H9 (cell line): ENCODE measurements around the gene BSN. TPM values are rescaled to one million over a fixed set of nuclear protein-coding genes. Genes with fewer than 3 reads are reported as not detected.

Experiments used
- DNase-seq: peaks from one replicate; pipeline ENCODE4 v3.0.0-alpha.2; 2017
- H2AFZ ChIP-seq: one replicate; pipeline ENCODE4 v1.6.1; 2013; ENCODE audit warnings: mild to moderate bottlenecking, low read length, control low read depth, moderate library complexity
- H2AK5ac ChIP-seq: 2 replicates; pipeline ENCODE4 v1.6.1; 2013; ENCODE audit warnings: low read length, control low read depth, mixed read lengths; ENCODE audit not compliant: insufficient read length
- H2BK120ac ChIP-seq: one replicate; pipeline ENCODE4 v1.6.1; 2013; ENCODE audit warnings: low read depth, mild to moderate bottlenecking, low read length, control low read depth, inconsistent platforms; ENCODE audit not compliant: poor library complexity, severe bottlenecking
- H2BK12ac ChIP-seq: 2 replicates; pipeline ENCODE4 v1.6.1; 2013; ENCODE audit warnings: low read length, control low read depth, mixed read lengths, low read depth; ENCODE audit not compliant: insufficient read length
- H2BK15ac ChIP-seq: 2 replicates; pipeline ENCODE4 v1.6.1; 2013; ENCODE audit warnings: low read depth, low read length, control low read depth
- H2BK20ac ChIP-seq: one replicate; pipeline ENCODE4 v1.6.1; 2013; ENCODE audit warnings: low read depth, mild to moderate bottlenecking, low read length, control low read depth, inconsistent platforms; ENCODE audit not compliant: poor library complexity, severe bottlenecking
- H2BK5ac ChIP-seq: 2 replicates; pipeline ENCODE4 v1.6.1; 2013; ENCODE audit warnings: low read length, control low read depth, mixed read lengths; ENCODE audit not compliant: insufficient read length
- H3K14ac ChIP-seq: 2 replicates; pipeline ENCODE4 v1.6.1; 2013; ENCODE audit warnings: low read length, control low read depth; ENCODE audit not compliant: insufficient read depth
- H3K18ac ChIP-seq: 2 replicates; pipeline ENCODE4 v1.6.1; 2013; ENCODE audit warnings: low read depth, mild to moderate bottlenecking, mixed read lengths, low read length, control low read depth; ENCODE audit not compliant: insufficient read length
- H3K23ac ChIP-seq: 2 replicates; pipeline ENCODE4 v1.6.1; 2013; ENCODE audit warnings: low read length, control low read depth, mixed read lengths, low read depth; ENCODE audit not compliant: insufficient read length
- H3K23me2 ChIP-seq: 2 replicates; pipeline ENCODE4 v1.6.1; 2013; ENCODE audit warnings: low read depth, mild to moderate bottlenecking, mixed read lengths, low read length, control low read depth; ENCODE audit not compliant: insufficient read length, poor library complexity, severe bottlenecking
- H3K27ac ChIP-seq: 2 replicates; pipeline ENCODE4 v1.5.1; 2013; ENCODE audit warnings: low read length, control low read depth, mixed read lengths, low read depth; ENCODE audit not compliant: insufficient read length
- H3K27me3 ChIP-seq: 2 replicates; pipeline ENCODE4 v1.6.1; 2013; ENCODE audit warnings: low read length, control low read depth, inconsistent platforms; ENCODE audit not compliant: insufficient read depth
- H3K4ac ChIP-seq: 2 replicates; pipeline ENCODE4 v1.6.1; 2013; ENCODE audit warnings: low read depth, mild to moderate bottlenecking, control low read depth, inconsistent platforms, low read length, moderate library complexity
- H3K4me1 ChIP-seq: 2 replicates; pipeline ENCODE4 v1.6.1; 2013; ENCODE audit warnings: low read length, control low read depth, inconsistent platforms; ENCODE audit not compliant: insufficient read depth
- H3K4me2 ChIP-seq: 2 replicates; pipeline ENCODE4 v1.6.1; 2013; ENCODE audit warnings: low read length, control low read depth, mixed read lengths; ENCODE audit not compliant: insufficient read length, insufficient read depth
- H3K56ac ChIP-seq: 2 replicates; pipeline ENCODE4 v1.6.1; 2013; ENCODE audit warnings: low read depth, mild to moderate bottlenecking, mixed read lengths, low read length, control low read depth; ENCODE audit not compliant: insufficient read length
- H3K79me1 ChIP-seq: 2 replicates; pipeline ENCODE4 v1.6.1; 2013; ENCODE audit warnings: low read depth, mild to moderate bottlenecking, moderate library complexity, low read length, control low read depth, inconsistent platforms; ENCODE audit not compliant: insufficient read depth, poor library complexity, severe bottlenecking
- H3K79me2 ChIP-seq: 2 replicates; pipeline ENCODE4 v1.6.1; 2013; ENCODE audit warnings: low read length, control low read depth, inconsistent platforms; ENCODE audit not compliant: insufficient read depth
- H3K9ac ChIP-seq: 2 replicates; pipeline ENCODE4 v1.6.1; 2013; ENCODE audit warnings: low read length, control low read depth, mixed read lengths; ENCODE audit not compliant: insufficient read length; ENCODE audit errors: extremely low read depth
- H3K9me3 ChIP-seq: one replicate; pipeline ENCODE4 v1.6.1; 2013; ENCODE audit warnings: low read depth, low read length, inconsistent platforms; ENCODE audit not compliant: control insufficient read depth
- H3T11ph ChIP-seq: one replicate; pipeline ENCODE4 v1.6.1; 2013; ENCODE audit warnings: mild to moderate bottlenecking, low read length, control low read depth, inconsistent platforms
- H4K20me1 ChIP-seq: one replicate; pipeline ENCODE4 v1.6.1; 2013; ENCODE audit not compliant: control insufficient read depth, insufficient read length, insufficient read depth
- H4K5ac ChIP-seq: 2 replicates; pipeline ENCODE4 v1.6.1; 2013; ENCODE audit warnings: low read depth, mild to moderate bottlenecking, mixed read lengths, low read length, control low read depth; ENCODE audit not compliant: insufficient read length
- H4K8ac ChIP-seq: replicated peaks from 2 replicates; pipeline ENCODE4 v1.6.1; 2013; ENCODE audit warnings: low read length, control low read depth, mixed read lengths, low read depth; ENCODE audit not compliant: insufficient read length
- H4K91ac ChIP-seq: 2 replicates; pipeline ENCODE4 v1.6.1; 2013; ENCODE audit warnings: low read depth, mild to moderate bottlenecking, moderate library complexity, mixed read lengths, low read length, control low read depth; ENCODE audit not compliant: insufficient read length
- H3K27ac Mint-ChIP-seq, 3 experiments: 2 replicates in 2 of 3; 3 replicates in 1 of 3; pipeline ENCODE4 v1.8.0; 2020 to 2021; ENCODE audit warnings: mixed read lengths in 3 of 3, mild to moderate bottlenecking in 1 of 3, moderate library complexity in 1 of 3
- H3K27me3 Mint-ChIP-seq: 2 replicates; pipeline ENCODE4 v1.8.0; 2021; ENCODE audit warnings: low read depth, mild to moderate bottlenecking, moderate library complexity, mixed read lengths
- H3K36me3 Mint-ChIP-seq, 3 experiments: 2 replicates in 2 of 3; 3 replicates in 1 of 3; pipeline ENCODE4 v1.8.0; 2020 to 2021; ENCODE audit warnings: low read depth in 3 of 3, mixed read lengths in 3 of 3; ENCODE audit not compliant: insufficient read depth in 1 of 3
- H3K4me1 Mint-ChIP-seq, 2 experiments: 2 replicates each; pipeline ENCODE4 v1.8.0; 2020; ENCODE audit warnings: mixed read lengths in 2 of 2
- H3K4me3 Mint-ChIP-seq, 2 experiments: 2 replicates in 1 of 2; 3 replicates in 1 of 2; pipeline ENCODE4 v1.8.0; 2020 to 2021; ENCODE audit warnings: mild to moderate bottlenecking in 2 of 2, mixed read lengths in 2 of 2, moderate library complexity in 1 of 2
- H3K9me3 Mint-ChIP-seq, 2 experiments: 2 replicates in 1 of 2; 3 replicates in 1 of 2; pipeline ENCODE4 v1.8.0; 2020; ENCODE audit warnings: mild to moderate bottlenecking in 2 of 2, mixed read lengths in 2 of 2, moderate library complexity in 1 of 2
- WGBS: extraction: QIAGEN DNeasy Blood & Tissue Kit; methylation state at CpG from one replicate; pipeline ENCODE4 v1.1.7; 2013; ENCODE audit warnings: missing lambda C conversion rate, low lambda C conversion rate, mixed read lengths; ENCODE audit not compliant: insufficient read length; ENCODE audit errors: extremely low coverage; 5-methylcytosine and 5-hydroxymethylcytosine counted together
- total RNA-seq: library from RNA; stranded (reverse); gene quantifications from 2 replicates; pipeline ENCODE4 v1.2.1, GENCODE V29; 2021
- TF ChIP-seq, protein P1 (sequence below): fragments of 200-600 bp; sonication (generic); conservative IDR thresholded peaks from 3 replicates; pipeline ENCODE4 v1.8.0; 2021; ENCODE audit warnings: antibody characterized with exemption, mild to moderate bottlenecking

The BSN gene
- total RNA-seq, 1 experiment from 2014 or later = 2.4 TPM

DNA sequence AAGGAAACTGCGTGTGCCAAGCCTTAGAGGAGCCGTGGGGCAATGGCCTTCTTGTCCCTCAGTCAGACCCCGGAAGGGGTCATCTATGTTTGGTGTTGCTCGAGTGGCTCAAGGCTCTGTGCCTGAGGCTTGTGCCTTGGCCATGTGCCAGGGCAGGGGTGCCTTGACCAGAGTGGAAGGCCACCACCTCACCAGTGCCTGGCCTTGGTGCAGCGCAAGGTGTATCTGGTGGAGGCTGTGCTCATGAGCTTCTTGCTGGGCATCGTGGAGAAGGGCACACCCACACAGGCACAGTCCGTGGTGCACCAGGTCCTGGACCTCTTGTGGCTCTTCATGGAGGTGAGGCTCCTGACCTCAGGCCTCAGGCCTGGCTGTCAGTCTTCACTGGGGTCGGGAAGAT is 145.7 kb downstream of the BSN start:
- H3K36me3 Mint-ChIP-seq = peaks cover 6 to 13% (median 9%) of the 10 kb centered on the region in 3 experiments; a peak in 6 of 7 replicates

More for the DNA sequence above, 145.7 kb downstream of the BSN start:
- no peak overlapping the region for H2BK5ac ChIP-seq
- no peaks in the 10 kb centered on the region for H4K20me1 ChIP-seq
- no peak overlapping the region for H2BK120ac ChIP-seq
- H3K27me3 Mint-ChIP-seq = no peaks in the 10 kb centered on the region
- peaks cover 11 to 21% of the 10 kb centered on the region in 2 experiments for H3K4me1 Mint-ChIP-seq
- no peak overlapping the region for H3K9ac ChIP-seq
- no peak overlapping the region for H2BK15ac ChIP-seq
- no peak overlapping the region for H3T11ph ChIP-seq
- no peak overlapping the region for H3K56ac ChIP-seq
- no peak overlapping the region for H3K18ac ChIP-seq
- no peaks in the 10 kb centered on the region for H3K9me3 Mint-ChIP-seq
- H4K5ac ChIP-seq = no peak overlapping the region
- no peak overlapping the region for H4K91ac ChIP-seq
- no peaks in the 10 kb centered on the region for H3K9me3 ChIP-seq
- no peak overlapping the region for H3K4ac ChIP-seq
- no peak overlapping the region for H3K14ac ChIP-seq
- H3K4me1 ChIP-seq = no peaks in the 10 kb centered on the region
- no peak overlapping the region for H2AK5ac ChIP-seq
- peak overlapping the region in 1 of 3 experiments; percentile 44; a peak in 2 of 7 replicates for H3K27ac Mint-ChIP-seq
- no peak overlapping the region for H2BK12ac ChIP-seq
- no peaks in the 10 kb centered on the region for H3K23me2 ChIP-seq
- no peaks in the 10 kb centered on the region for H3K27me3 ChIP-seq
- H3K4me2 ChIP-seq = no peak overlapping the region
- H4K8ac ChIP-seq = no peak overlapping the region
- no peak overlapping the region for H2AFZ ChIP-seq
- H3K4me3 Mint-ChIP-seq = no peak overlapping the region
- H2BK20ac ChIP-seq = no peak overlapping the region
- WGBS = no CpG with 5 or more reads among the region's 8 CpGs
- TF ChIP-seq, protein P1, sequence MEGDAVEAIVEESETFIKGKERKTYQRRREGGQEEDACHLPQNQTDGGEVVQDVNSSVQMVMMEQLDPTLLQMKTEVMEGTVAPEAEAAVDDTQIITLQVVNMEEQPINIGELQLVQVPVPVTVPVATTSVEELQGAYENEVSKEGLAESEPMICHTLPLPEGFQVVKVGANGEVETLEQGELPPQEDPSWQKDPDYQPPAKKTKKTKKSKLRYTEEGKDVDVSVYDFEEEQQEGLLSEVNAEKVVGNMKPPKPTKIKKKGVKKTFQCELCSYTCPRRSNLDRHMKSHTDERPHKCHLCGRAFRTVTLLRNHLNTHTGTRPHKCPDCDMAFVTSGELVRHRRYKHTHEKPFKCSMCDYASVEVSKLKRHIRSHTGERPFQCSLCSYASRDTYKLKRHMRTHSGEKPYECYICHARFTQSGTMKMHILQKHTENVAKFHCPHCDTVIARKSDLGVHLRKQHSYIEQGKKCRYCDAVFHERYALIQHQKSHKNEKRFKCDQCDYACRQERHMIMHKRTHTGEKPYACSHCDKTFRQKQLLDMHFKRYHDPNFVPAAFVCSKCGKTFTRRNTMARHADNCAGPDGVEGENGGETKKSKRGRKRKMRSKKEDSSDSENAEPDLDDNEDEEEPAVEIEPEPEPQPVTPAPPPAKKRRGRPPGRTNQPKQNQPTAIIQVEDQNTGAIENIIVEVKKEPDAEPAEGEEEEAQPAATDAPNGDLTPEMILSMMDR = no peak
- no peak overlapping the region for H3K23ac ChIP-seq
- no peak overlapping the region for H3K27ac ChIP-seq
- no peaks in the 10 kb centered on the region for H3K79me1 ChIP-seq
- DNase-seq = no peak
- no peaks in the 10 kb centered on the region for H3K79me2 ChIP-seq
